ENCODE measurements around the gene MYH3.

MYH3 gene

GRCh38 chr17:10648956-10649355 lies 8.2 kb downstream of the MYH3 start:
- DNase-seq = no peak

- no peak for DNase-seq
Measured at GRCh38 chr17:10648381-10648780, 8.7 kb downstream of the MYH3 start.

- peak; percentile 28 for DNase-seq
Measured at GRCh38 chr17:10646392-10646990, 10.6 kb downstream of the MYH3 start.

- DNase-seq = no peak
Measured at GRCh38 chr17:10640475-10640874, 16.6 kb downstream of the MYH3 start.

GRCh38 chr17:10638151-10638550 lies 19.0 kb downstream of the MYH3 start:
- no peak for DNase-seq

DNA sequence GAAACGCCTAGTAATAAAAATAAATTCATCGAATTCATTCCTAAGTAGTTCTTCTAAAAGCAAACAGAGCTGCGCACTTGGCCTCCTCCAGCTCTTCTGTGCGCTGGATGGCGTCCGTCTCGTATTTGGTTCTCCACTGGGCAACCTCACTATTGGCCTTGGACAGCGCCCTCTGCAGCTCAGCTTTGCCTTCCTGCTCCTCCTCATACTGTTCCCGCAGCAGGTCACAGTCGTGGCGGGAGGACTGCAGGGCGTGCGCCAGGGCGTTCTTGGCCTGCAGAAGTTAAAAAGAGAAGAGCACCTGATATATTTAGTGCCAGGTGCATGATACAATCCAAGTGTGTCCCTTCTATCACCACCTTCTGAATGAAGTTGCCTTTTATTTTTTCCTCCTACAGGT lies 21.8 kb downstream of the MYH3 start:
- no peak for DNase-seq

DNA sequence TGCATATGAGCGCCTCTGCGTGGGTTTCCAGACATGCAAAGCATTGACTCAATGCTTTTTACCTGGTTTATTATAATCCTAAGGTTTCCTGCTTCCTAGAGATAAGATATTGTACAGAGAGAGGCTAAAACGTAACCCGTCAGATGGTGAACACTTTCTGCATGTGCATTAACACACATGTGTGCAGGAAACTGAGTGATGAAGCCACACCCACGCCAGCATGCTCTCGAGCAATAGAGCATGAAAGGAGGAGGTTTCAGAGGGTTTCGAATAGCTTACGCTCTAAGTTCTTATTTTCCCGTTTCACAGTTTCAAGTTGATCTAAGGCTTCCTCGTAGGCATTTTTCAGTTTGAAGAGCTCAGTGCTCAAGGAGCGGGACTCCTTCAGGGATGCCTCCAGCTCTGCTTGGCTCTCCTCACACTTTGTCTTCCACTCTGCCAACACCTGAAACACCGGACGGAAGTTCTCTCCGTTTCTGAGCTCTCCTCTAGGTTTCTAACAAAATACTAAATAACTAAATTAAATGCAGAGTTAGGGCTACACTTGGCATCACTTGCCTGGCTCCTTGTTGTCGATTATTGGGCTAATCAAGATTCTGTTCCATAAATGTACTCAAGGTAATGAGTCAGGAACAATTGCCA lies 23.2 kb downstream of the MYH3 start:
- no peak for DNase-seq

DNA sequence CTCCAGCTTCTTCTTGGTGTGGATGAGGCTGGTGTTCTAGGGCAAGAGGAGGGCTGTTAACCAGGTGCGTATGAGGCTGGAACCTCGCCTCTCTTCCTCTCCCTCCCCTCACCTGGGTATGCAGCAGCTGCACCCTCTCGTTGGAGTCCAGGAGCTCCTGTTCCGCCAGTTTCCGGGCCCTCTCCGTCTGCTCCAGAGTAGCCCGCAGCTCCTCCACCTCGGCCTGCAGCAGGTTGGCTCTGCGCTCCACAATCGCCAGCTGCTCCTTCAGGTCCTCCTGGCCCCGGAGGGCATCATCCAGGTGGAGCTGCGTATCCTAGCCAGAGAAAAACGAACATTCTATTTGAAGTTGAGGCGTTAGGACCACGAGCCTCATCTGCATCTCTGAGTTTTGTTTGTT lies 25.4 kb downstream of the MYH3 start:
- no peak for DNase-seq

GRCh38 chr17:10631048-10631700 lies 25.9 kb downstream of the MYH3 start:
- DNase-seq = no peak

DNA sequence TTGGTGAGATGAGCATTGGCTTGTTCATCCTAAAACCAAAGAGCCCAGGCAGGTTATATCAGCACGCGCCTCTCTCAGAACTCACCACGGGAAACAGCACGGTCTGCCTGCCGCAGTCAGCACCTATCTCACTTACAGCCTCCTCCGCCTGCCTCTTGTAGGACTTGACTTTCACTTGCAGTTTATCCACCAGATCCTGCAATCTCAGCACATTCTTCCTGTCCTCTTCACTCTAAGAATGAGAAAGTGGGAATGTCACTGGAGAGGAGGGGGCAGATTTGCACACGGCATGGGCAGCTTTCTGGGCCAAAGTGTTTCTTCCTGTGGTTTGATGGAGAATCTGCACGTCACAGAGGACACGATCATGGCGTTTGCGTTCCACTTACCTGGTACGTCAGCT lies 27.4 kb downstream of the MYH3 start:
- no peak for DNase-seq

DNA sequence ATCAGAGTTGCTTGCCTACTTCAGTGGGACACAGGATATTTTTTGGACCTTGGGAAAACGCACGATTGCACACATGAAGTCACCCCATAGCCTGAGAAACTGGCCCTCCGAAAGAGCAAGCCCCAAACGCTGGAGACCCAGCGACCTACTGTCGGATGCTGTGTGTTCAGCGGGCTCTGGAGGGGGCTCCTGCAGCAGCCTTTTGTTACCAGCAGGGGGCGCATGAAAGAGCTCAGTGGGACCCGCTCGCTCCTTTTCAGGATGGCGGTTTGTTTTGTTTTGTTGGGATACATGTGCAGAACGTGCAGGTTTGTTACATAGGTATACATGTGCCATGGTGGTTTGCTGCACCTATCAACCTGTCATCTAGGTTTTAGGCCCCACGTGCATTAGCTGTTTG lies 28.4 kb downstream of the MYH3 start:
- DNase-seq = no peak

DNA sequence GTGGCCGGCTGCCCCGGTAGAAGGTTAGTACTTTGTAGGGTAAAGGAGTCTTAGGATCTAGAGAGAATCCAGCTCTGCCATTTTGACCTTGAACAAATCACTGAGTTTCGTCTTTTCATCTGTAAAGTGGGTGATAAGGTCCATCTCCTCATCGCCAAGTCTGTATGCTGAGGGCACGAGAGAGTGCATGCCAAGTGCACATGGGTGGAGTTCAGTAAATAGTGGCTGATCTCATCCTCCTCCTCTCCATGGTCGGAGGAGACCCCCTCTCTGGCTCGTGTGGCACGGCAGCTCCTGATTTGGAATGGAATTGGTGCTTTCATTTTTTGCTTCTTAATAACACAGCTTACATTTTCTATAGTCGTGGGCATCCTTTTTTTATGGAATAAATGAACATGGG lies 30.7 kb downstream of the MYH3 start:
- no peak for DNase-seq

DNA sequence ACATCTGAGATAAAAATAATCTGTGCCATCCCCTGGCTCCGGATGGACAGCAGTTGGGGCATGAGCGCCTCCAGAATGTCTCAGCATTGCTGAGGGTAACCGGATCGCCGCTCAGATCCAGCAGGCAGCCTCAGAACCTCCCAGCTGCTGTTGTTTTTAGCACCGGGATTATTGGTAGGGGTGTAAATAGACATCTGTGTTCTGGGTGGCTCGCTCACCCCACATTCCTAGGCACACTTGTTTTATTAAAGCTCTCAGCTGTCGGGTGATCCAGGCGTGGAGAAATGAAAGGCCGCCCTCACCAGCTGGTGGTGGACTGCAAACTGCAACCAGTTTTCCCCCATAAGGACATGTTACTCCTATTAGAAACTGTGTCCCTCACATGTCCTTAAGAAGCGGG lies 32.1 kb downstream of the MYH3 start:
- no peak for DNase-seq

GRCh38 chr17:10623737-10624338 lies 33.3 kb downstream of the MYH3 start:
- DNase-seq = no peak

DNA sequence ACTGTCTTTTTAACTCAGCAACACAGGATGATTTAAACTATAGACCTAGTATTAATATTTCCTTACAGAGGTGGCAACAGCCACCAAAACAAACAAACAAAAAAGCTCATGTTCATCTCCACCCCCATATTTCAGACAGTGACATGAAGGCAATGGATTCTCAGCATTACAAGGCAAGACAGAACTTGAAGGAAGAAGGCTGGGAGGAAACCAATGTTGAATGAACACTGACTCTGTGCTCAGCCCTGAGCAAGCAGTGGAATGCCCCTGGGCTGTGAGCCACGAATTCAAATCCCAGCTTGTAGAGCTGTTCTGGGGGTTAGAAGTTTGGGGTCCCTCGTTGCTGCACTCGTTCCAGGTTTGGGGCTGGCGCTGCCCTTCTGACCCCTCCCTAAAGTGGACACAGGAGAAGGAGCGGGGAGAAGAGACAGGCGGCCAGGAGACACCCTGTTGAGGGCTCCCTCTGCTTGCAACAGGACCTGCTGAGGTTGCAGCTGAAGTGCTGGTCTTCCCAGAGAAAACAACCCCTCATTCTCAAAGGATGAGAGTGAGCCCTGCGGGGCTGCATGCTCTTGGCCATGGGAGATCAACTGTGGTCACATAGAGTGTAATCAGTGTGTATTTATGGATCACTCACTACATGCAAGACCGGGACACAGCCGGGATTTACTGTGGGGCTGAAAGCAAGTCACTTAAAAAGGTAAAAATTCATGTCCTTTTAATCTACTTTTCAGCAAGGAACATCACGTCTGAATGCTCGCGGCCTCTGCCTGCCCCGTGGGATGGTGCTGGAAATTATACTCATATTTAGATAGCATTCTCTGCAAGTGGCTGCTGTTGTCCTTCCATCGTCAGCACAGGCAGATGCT lies 34.3 kb downstream of the MYH3 start:
- no peak for DNase-seq

GRCh38 chr17:10621397-10621796 lies 35.7 kb downstream of the MYH3 start:
- no peak for DNase-seq

- no peak for DNase-seq
Measured at GRCh38 chr17:10620823-10621222, 36.3 kb downstream of the MYH3 start.

- DNase-seq = peak; percentile 38
Measured at GRCh38 chr17:10618202-10618635, 38.9 kb downstream of the MYH3 start.

- DNase-seq = no peak
Measured at GRCh38 chr17:10617120-10617505, 40.0 kb downstream of the MYH3 start.

- peak; percentile 38 for DNase-seq
Measured at GRCh38 chr17:10616502-10617119, 40.5 kb downstream of the MYH3 start.

- peak; percentile 38 for DNase-seq
Measured at GRCh38 chr17:10614536-10615155, 42.5 kb downstream of the MYH3 start.
